B cell (primary cell): Measurements from ENCODE around the gene USP22.
"Not testable (repeated sequence)": the region's sequence is repeated elsewhere in the genome, so short reads cannot be mapped to it uniquely, and the experiment has no call there.

ENCODE experiments used
- CTCF ChIP-seq: fragments of 200-600 bp; IDR thresholded peaks from one replicate; pipeline ENCODE4 v1.8.0; 2022; ENCODE audit warnings: antibody characterized with exemption, mild to moderate bottlenecking
- EZH2 ChIP-seq: IDR thresholded peaks from 2 replicates; pipeline ENCODE4 v1.6.1; 2012; ENCODE audit warnings: borderline replicate concordance, low read depth, mild to moderate bottlenecking, moderate library complexity, low read length; ENCODE audit not compliant: insufficient read depth, poor library complexity, severe bottlenecking

DNA sequence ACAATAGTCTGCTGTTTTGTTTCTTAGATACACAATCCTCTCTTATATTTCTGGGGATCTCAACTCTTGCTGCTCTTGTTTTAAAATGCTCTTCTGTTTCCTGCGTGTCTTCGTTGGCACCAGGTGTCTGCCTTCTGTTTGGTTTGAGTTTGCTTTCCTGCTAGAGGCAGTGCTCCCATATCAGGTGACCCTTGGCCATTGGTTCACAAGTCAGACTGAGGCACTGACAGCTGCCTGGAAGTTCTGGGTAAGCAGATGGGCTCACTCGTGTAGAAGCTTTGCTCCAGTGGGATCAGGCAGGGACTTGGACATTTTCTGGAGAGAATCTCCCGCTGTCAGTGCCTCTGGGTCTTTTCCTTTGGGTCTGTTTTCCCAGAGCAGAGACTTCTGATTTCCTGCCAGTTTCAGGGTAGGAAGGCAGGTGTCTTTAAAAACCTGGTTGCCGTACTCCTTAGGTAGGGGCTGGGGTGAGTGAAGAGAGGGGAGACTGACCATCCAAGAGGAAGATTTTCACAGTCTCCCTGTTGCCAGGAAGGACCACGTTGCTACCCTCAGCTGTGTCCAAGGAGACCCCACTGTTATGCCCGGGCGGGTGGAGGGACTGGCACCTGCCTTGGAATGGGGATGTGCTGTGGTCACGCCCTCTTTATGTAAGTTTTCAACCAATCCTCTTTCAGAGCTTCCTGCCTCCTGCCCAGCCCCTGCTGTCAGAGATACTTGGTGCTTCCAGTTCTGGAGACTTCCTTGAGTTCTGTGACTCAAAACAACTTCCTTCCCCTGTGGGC lies 63.6 kb downstream of the USP22 start:
- not testable (repeated sequence) for TF ChIP-seq CTCF, EZH2
